ENCODE data around the gene LYRM7.
A peak's percentile ranks its signal among the peaks of the same experiment; 100 is the strongest.
"Not testable (repeated sequence)": the region's sequence is repeated elsewhere in the genome, so short reads cannot be mapped to it uniquely, and the experiment has no call there.

LYRM7 gene

DNA sequence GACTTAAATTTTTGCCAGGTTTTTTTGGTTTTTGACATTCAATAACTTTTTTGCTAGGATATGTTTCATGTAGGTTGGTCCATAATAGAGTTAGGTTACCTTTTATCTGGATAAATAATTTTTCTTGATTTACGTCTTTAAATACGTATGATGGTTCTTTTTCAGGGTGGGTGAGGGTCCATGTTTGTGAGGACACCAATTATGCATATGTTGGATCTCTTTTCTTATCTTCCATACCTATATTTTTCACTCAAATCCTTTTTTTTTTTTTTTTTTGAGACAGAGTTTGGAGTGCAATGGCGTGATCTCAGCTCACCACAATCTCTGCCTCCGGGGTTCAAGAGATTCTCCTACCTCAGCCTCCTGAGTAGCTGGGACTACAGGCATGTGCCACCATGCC lies 75.8 kb downstream of the LYRM7 start:
- DNase-seq (ENCODE audit: insufficient read length, low spot score) (no peak), FAIRE-seq (no peak)
- no peak for TF ChIP-seq SPI1 (IDR thresholded peaks at IDR 0.05; ENCODE audit: low read depth, low read length)
- TF ChIP-seq PAX5 (IDR thresholded peaks at IDR 0.05; ENCODE audit: insufficient read depth, low read length, severe bottlenecking), result no peak
- TF ChIP-seq POLR2AphosphoS5 (IDR thresholded peaks at IDR 0.05; ENCODE audit: low read depth, low read length), result no peak
- TF ChIP-seq POU2F2 (IDR thresholded peaks at IDR 0.05; ENCODE audit: low read depth, low read length), result no peak
- TF ChIP-seq POLR2A (IDR thresholded peaks at IDR 0.05; ENCODE audit: low read depth, low read length), result no peak
- TF ChIP-seq TAF1 (IDR thresholded peaks at IDR 0.05; ENCODE audit: low read depth, low read length), result no peak

DNA sequence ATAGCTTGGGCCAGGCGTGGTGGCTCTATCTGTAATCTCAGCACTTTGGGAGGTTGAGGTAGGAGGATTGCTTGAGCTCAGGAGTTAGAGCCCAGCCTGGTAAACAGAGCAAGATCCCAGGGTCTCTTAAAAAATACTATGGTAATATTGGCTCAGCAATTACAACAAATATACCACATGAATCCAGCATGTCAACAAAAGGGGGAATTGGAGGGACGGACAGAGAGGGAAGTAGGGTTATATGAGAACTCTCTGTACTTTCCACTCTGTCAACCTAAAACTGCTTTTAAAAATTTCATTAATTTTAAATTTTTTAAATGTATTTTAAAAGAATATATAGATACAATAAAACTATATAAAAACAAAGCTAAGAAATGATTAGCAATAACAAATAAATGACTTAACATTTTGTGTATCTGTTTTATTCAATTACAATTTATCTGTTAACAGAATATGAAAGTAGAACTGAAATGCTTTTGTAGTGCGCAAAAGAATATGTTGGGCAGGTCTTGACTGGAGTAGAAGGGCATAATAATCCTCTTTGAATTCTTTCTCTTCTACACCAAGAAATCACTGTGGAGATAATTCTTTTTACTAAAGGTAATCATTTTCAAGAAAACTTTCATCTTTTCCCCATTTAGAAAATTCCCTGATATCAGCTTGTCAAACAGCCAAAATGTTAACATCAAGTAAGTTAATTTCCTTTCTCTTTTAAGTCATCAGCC lies 80.2 kb downstream of the LYRM7 start:
- TF ChIP-seq POLR2AphosphoS5 (IDR thresholded peaks at IDR 0.05; ENCODE audit: low read depth, low read length) (no peak), TAF1 (IDR thresholded peaks at IDR 0.05; ENCODE audit: low read depth, low read length) (no peak), SPI1 (IDR thresholded peaks at IDR 0.05; ENCODE audit: low read depth, low read length) (no peak), POU2F2 (IDR thresholded peaks at IDR 0.05; ENCODE audit: low read depth, low read length) (no peak), PAX5 (IDR thresholded peaks at IDR 0.05; ENCODE audit: insufficient read depth, low read length, severe bottlenecking) (no peak), POLR2A (IDR thresholded peaks at IDR 0.05; ENCODE audit: low read depth, low read length) (no peak)
- DNase-seq (ENCODE audit: insufficient read length, low spot score), result no peak
- no peak for FAIRE-seq

DNA sequence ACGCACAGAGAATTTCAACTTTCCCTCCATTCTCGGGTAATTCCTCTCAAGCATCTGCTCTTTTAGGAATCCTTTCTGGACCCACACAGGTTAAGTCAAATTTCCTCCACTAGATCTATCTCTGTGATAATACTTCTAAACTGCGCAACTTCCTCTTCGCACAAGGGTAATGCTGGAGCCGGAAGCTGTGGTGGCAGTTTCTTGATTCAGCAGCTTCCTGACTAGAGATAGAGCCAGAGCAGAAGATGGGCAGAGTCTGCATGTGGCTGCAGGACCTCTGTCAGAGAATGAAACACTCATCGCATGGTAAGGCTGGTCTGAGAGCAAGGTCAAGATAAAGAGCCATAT lies 82.1 kb downstream of the LYRM7 start:
- FAIRE-seq (peak; percentile 95), DNase-seq (ENCODE audit: insufficient read length, low spot score) (no peak)
- TF ChIP-seq SPI1 (IDR thresholded peaks at IDR 0.05; ENCODE audit: low read depth, low read length) (peak; percentile 55), POU2F2 (IDR thresholded peaks at IDR 0.05; ENCODE audit: low read depth, low read length) (no peak), POLR2A (IDR thresholded peaks at IDR 0.05; ENCODE audit: low read depth, low read length) (peak; percentile 68), TAF1 (IDR thresholded peaks at IDR 0.05; ENCODE audit: low read depth, low read length) (peak; percentile 42; the same call in 1 of the 2 replicates), POLR2AphosphoS5 (IDR thresholded peaks at IDR 0.05; ENCODE audit: low read depth, low read length) (no peak)

DNA sequence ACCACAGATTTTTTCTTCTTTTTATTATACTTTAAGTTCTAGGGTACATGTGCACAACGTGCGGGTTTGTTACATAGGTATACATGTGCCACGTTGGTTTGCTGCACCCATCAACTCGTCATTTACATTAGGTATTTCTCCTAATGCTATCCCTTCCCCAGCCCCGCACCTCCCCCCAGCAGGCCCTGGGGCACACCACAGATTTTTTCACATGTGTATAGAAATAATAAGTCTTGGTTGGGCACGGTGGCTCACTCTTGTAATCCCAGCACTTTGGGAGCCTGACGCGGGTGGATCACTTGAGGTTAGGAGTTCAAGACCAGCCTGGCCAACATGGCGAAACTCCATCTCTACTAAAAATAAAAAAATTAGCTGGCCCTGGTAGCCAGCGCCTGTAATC lies 83.3 kb downstream of the LYRM7 start:
- not testable (repeated sequence) for DNase-seq (ENCODE audit: insufficient read length, low spot score); FAIRE-seq

DNA sequence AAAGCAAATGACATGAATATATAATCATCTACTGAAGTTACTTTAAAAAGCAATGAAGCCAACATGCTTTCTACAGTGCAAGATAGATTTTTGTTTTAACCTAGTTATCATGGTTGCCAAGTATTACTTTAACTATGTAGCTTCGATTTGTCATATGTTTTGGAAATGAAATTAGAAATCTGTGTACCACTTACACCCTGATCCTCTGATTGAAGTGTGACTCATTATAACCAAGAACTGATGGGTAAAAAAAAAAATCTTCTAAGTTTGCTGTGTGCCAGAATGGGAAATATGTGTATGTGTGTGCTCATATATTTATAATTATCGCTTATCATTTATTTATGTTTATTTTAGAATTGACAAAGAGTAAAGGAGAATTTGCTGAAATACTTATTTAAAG lies 84.0 kb downstream of the LYRM7 start:
- FAIRE-seq (no peak), DNase-seq (ENCODE audit: insufficient read length, low spot score) (no peak)
- TF ChIP-seq POLR2AphosphoS5 (IDR thresholded peaks at IDR 0.05; ENCODE audit: low read depth, low read length), result no peak
- no peak for TF ChIP-seq TAF1 (IDR thresholded peaks at IDR 0.05; ENCODE audit: low read depth, low read length)
- TF ChIP-seq POLR2A (IDR thresholded peaks at IDR 0.05; ENCODE audit: low read depth, low read length), result no peak
- TF ChIP-seq SPI1 (IDR thresholded peaks at IDR 0.05; ENCODE audit: low read depth, low read length), result no peak
- no peak for TF ChIP-seq POU2F2 (IDR thresholded peaks at IDR 0.05; ENCODE audit: low read depth, low read length)
- TF ChIP-seq PAX5 (IDR thresholded peaks at IDR 0.05; ENCODE audit: insufficient read depth, low read length, severe bottlenecking), result no peak

Data from GM12891 (cell line).